Activated CD4-positive, alpha-beta T cell treated with anti-CD3 and anti-CD28 coated beads, Interleukin-2, Interleukin-6, amounts not matched to agents 100 ng/mL and 50 ng/mL, durations not matched to agents 16 hours and 8 hours (primary cell): ENCODE measurements around the gene FOXP1.

Experiments
- DNase-seq: peaks from one replicate; pipeline ENCODE4 v3.0.0-alpha.2; 2020

Gene FOXP1

GRCh38 chr3:71583566-71584393 is at the start of gene FOXP1:
Gene FOXP1 (minus strand): TSS chr3:71583728. CDS start chr3:71198381, 385,347 bp downstream.
- DNase-seq = peak; percentile 52

GRCh38 chr3:71629711-71630110 is 46.2 kb upstream of the FOXP1 start:
- no peak for DNase-seq

- DNase-seq = no peak
These were observed 45.8 kb upstream of the FOXP1 start for GRCh38 chr3:71629289-71629688.

GRCh38 chr3:71628522-71628921 is 45.0 kb upstream of the FOXP1 start:
- DNase-seq = no peak

- no peak for DNase-seq
These were observed 42.1 kb upstream of the FOXP1 start for GRCh38 chr3:71625676-71626075.

- no peak for DNase-seq
These were observed 38.5 kb upstream of the FOXP1 start for GRCh38 chr3:71621825-71622537.

- DNase-seq = no peak
These were observed 35.0 kb upstream of the FOXP1 start for GRCh38 chr3:71618538-71618937.

- DNase-seq = no peak
These were observed 33.1 kb upstream of the FOXP1 start for GRCh38 chr3:71616571-71617021.

- no peak for DNase-seq
These were observed 31.3 kb upstream of the FOXP1 start for GRCh38 chr3:71614869-71615268.

GRCh38 chr3:71614426-71614825 is 30.9 kb upstream of the FOXP1 start:
- DNase-seq = no peak

- no peak for DNase-seq
These were observed 27.6 kb upstream of the FOXP1 start for GRCh38 chr3:71611099-71611498.

GRCh38 chr3:71607364-71607763 is 23.8 kb upstream of the FOXP1 start:
- no peak for DNase-seq

- no peak for DNase-seq
These were observed 23.1 kb upstream of the FOXP1 start for GRCh38 chr3:71606582-71606981.

- no peak for DNase-seq
These were observed 18.7 kb upstream of the FOXP1 start for GRCh38 chr3:71602256-71602655.

GRCh38 chr3:71601811-71602210 is 18.3 kb upstream of the FOXP1 start:
- peak; percentile 14 for DNase-seq

- DNase-seq = no peak
These were observed 17.2 kb upstream of the FOXP1 start for GRCh38 chr3:71600646-71601288.

- no peak for DNase-seq
These were observed 15.9 kb upstream of the FOXP1 start for GRCh38 chr3:71599416-71599815.

GRCh38 chr3:71598292-71598691 is 14.8 kb upstream of the FOXP1 start:
- DNase-seq = no peak

GRCh38 chr3:71597286-71597685 is 13.8 kb upstream of the FOXP1 start:
- DNase-seq = no peak

GRCh38 chr3:71593106-71593505 is 9.6 kb upstream of the FOXP1 start:
- no peak for DNase-seq

- no peak for DNase-seq
These were observed 7.6 kb upstream of the FOXP1 start for GRCh38 chr3:71591101-71591500.

- no peak for DNase-seq
These were observed 5.6 kb upstream of the FOXP1 start for GRCh38 chr3:71589132-71589531.

- no peak for DNase-seq
These were observed 4.4 kb upstream of the FOXP1 start for GRCh38 chr3:71587958-71588357.

GRCh38 chr3:71586810-71587242 is 3.3 kb upstream of the FOXP1 start:
- no peak for DNase-seq
